DMS153 (cell line): ENCODE measurements around the gene HAS3.
"Not testable (repeated sequence)": the region's sequence is repeated elsewhere in the genome, so short reads cannot be mapped to it uniquely, and the experiment has no call there.

Source experiments
- DNase-seq: peaks from one replicate; lab custom pipeline; 2025; lab: John Stamatoyannopoulos, UW

The HAS3 gene

DNA sequence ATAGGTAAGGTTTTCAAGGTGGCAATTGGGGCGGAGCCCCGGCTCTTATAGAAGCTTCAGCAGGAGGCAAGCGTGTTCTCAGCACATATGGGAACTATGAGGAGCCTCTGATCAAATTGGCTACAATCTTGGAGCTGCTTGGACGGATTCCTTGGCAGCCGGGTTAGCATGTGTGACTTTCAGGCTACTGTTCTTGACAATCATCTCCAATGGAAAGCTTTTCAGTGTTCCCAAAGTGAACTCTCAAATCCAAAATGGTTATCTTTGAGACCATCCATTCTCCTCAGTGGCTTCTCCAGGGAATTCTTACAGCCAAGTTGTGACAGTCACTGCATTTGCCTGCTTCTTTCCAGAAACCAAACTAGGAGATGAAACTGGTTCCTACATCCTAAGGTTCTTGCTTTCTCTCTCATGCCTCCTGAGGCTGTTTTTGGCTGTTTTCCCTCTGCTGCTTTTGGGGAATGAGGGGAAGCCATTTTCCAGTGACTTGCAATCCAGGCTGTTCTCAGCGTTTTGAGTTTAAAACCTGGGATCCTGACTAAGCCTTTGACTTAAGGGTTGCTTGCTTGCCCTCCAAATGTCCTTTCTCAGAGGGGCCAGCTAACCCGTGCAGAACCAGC, 10.9 kb downstream of the HAS3 start:
- DNase-seq = no peak

DNA sequence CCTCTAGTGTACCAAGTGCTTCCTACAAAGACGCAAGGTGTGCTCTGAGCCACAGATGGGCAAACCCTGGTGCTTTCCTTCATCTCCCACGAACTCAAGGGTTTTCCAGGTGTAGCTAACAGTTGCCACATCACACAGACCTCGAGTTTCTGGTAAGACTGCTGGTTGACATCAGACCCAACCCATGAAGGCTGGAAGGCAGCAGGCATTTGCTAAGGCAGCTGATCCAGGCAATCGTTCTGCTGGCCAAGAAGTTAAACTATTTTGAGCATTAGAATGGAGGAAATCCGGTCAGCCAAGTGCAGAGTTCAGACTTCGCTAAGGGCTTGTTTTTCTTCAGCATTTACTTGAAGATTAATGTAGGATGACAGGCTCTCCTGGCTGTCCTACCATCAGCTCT, 11.5 kb downstream of the HAS3 start:
- no peak for DNase-seq

DNA sequence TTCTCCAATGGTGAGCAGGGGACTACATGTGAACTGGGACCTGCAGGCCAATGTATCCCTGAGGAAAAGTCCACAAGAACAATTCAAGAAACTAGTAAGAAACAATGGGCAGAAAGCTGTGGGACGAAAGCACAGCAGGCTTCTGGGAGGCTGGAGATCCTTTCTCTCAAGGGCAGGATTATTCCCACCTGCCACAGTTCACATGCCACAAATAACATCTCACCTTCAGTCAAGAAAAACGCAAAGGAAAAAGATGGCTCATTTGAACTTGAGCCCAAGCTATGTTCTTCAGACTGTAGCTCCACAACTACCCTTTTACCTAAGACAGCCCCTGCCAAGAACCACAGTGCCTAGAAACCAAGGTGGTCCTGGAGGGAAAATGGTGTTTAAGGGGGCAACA, 13.0 kb downstream of the HAS3 start:
- no peak for DNase-seq

DNA sequence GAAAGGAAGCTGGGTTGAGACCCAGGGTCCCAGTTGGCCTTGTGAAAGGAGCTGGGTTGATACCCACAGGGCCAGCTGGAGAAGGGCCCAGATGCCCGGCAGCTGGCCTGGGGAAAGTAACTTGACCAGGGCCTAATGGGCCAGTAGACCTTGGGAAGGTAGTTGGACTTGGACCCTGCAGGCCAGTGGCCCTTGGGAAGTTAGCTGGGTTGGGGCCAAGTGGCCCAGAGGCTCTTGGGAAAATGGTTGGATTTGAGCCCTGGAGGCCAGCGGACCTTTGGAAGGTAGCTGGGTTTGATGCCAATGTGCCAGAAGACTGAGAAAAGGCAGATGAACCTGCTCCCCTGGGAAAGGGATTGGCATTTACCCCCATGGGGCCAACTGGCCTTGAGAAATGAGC, 13.5 kb downstream of the HAS3 start:
- DNase-seq = no peak

DNA sequence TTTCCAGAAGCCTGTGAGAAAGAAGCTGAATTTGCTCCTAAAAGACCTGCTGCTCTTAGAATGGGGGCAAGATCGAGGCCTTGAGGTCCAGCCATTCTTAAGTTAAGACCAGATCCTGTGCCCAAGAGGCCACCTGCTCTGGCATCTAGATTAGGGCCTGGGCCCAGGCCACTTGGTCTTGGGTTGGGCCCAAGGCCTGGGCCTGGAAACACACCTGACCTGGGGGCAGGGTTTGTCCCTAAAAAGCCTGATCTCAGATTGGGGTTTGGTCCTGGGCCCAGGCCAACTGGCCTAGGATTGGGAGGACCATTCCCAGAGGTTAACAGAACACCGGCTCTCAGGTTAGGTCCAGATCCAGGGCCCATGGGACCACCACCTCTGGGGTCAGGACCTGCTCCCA, 14.1 kb downstream of the HAS3 start:
- DNase-seq = no peak

DNA sequence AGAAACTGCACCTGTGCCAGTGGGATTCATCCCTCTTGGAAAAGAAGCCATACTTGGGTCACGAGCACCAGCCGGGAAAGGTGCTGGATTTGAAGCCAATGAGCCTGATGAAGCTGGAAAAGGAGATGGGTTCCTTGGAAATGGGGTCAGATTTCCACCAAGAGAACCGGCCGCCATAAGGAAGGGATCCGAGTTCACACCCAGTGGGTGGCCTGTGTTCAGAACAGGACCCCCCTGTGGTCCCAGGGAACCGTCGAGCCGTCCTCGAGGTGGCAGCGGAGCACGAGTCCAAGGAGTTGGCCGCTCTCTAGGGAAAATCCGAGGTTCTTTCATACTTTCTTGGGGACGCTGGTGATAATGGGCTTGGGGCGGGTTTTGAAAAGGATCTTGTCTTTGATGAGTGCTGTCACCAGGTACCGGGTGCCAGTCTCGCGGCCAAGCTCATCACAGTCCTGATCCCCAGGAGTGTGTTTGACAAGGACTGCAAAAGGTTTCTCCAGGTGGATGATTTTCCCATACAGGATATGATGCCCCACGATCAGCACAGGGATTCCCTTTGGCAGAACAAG, 14.7 kb downstream of the HAS3 start:
- DNase-seq = no peak

DNA sequence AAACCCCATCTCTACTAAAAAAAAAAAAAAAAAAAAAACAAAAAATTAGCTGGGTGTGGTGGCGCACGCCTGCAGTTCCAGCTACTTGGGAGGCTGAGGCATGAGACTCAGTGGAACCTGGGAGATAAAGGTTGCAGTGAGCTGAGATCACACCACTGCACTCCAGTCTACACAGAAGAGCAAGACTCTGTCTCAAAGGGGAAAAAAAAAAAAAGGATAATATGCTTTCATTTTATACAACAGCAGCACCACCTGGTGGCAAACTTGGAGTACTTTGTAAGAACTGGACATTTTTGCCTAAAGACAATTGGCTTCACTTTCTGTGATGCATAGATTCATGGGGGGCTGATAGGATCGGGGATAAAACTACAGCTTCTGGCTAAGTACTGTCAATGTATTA, 18.5 kb downstream of the HAS3 start:
- peak; percentile 24 for DNase-seq

DNA sequence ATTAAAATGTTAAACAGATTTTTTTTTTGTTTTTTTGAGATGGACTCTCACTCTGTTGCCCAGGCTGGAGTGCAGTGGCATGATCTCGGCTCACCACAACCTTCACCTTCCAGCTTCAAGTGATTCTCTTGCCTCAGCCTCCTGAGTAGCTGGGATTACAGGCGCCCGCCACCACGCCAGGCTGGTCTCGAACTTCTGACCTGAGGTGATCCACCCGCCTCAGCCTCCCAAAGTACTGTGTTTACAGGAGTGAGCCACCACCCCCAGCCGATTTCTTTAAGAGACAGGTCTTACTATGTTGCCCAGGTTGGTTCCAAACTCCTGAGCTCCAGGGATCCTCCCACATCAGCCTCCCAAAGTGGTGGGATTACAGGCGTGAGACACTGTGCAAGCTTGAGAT, 19.0 kb downstream of the HAS3 start:
- not testable (repeated sequence) for DNase-seq

DNA sequence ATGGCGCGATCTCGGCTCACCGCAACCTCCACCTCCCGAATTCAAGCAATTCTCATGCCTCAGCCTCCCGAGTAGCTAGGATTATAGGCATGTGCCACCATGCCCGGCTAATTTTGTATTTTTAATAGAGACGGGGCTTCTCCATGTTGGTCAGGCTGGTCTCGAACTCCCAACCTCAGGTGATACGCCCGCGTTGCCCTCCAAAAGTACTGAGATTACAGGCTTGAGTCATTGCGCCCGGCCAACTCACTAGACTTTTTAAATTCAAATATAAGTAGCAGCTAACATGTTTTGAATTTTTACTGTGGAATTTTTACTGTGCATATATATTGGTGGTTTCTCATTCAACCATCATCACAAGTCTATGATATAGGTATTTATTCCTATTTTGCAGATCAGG, 19.5 kb downstream of the HAS3 start:
- not testable (repeated sequence) for DNase-seq

DNA sequence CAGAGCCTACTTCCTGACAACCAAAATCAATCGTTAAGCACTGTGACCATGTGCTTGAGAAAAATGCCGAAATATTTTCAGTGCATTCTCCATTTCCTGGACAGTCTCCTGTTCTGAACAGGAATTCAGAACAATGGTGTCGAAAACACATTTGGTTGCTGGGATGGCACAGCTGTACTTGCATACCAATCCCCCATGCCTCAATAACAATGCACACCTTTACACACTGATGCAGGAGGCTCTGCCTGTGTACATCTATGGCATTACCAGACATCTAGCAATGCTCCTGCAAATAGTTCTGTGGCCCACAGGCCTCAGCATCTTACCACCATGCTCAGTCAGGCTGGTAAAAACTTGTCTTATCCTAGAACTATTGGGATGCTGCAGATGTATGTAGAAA, 20.8 kb downstream of the HAS3 start:
- no peak for DNase-seq

DNA sequence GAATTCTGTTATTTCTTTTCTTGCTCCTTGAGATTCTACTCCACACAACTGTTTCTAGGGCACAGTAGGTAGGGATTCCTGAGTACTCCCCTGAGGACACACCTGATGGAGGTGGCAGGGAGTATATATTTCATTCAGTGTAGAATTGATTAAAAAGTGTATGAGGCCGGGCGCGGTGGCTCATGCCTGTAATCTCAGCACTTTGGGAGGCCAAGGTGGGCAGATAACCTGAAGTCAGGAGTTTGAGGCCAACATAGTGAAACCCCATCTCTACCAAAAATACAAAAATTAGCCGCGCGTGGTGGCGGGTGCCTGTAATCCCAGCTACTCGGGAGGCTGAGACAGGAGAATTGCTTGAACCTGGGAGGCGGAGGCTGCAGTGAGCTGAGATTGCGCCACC, 21.3 kb downstream of the HAS3 start:
- DNase-seq = not testable (repeated sequence)

DNA sequence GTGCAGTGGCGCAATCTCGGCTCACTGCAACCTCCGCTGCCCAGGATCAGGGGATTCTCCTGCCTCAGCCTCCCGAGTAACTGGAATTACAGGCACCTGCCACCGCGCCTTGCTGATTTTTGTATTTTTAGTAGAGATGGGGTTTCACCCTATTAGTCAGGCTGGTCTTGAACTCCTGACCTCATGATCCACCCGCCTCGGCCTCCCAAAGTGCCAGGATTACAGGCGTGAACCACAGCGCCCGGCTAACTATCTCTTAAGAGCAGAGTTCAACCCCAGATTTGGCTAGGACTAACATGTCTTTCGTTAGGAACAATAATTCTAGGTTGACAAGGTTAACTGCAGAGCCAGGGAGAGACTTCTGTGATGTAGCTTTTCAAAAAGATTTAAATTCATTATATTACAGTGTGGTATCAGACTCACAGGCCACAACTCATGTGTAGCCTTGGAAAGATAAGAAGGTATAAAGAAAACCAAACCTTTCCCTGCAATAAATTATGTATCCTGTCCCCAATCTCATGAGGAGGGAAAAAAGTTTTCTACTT, 22.6 kb downstream of the HAS3 start:
- DNase-seq = no peak

DNA sequence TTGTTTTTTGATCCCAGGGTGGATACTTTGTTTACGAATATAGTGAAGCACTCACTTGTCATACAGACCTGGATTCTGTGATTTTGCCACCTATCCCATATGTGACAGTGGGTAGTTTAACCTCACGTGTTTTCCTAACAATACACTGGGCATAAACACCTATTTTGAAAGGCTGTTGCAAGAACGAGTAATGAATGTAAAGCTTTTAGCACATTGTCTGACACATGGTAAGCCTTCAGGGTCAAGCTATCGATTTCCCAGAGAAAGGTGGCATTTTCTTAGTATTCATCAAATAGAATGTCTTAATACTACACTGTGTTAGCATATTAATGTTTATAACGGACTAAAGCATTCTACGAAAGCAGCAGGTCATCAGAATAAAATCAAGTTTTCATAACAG, 25.0 kb downstream of the HAS3 start:
- DNase-seq = no peak

DNA sequence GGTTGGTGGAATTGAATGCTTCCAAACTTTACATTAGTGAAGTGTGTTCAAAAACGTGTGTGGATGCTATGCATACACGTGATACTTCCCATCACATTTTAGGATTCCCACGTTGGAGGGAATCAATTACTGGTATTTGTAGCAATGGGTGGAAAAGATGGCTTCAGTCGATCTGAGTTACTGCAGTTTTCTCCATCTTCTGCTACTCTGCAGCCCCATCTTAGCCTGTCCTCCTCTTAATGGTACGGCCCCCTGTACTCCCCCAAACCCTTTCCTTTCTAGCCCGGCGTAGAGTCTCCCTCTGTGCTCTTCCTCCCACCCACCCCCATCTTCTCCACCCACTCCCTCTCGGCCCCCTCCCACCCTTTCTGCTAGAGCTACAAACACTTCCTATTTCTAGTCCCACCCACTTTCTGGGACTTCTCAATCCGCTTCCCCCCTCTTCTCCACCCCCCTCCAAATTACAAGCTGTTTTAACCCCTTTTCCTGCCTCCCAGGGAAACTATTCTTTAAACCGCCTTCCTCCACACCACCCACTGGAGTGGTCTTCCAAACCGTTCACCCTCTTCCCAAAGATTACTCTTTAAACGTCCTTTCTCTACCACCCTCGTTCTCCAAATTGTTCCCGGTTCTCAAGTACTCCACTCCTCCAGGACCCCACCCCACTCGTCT, 25.9 kb downstream of the HAS3 start:
- DNase-seq = no peak

DNA sequence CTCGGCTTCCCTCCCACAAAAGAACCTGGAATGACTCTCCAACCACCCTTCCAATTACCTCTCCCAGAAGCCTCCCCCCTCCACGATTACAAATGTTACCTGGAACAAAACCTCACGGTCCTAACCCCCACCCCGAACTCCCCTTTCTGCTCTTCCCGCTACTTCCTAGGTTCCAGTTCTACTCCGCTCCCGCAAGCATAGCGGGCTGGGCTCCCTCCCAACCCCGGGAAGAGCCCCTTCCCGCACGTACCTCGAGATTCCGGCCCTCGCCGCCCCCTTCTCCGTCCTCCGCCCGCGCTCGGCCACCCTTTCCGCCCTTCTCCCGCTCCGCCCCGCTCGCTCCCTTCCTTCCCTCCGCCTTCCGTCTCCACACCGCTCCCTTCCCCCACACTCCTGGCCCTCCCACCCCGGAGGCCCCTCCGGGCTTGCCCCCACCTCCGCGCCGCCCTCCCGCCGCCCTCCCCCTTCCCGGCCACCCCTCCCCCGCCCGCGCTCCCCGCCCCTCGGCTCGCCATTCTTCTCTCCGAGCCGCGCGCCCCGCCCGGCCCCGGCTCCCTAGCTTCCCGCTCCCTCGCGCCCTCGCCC, 26.5 kb downstream of the HAS3 start:
- DNase-seq = peak; percentile 31

DNA sequence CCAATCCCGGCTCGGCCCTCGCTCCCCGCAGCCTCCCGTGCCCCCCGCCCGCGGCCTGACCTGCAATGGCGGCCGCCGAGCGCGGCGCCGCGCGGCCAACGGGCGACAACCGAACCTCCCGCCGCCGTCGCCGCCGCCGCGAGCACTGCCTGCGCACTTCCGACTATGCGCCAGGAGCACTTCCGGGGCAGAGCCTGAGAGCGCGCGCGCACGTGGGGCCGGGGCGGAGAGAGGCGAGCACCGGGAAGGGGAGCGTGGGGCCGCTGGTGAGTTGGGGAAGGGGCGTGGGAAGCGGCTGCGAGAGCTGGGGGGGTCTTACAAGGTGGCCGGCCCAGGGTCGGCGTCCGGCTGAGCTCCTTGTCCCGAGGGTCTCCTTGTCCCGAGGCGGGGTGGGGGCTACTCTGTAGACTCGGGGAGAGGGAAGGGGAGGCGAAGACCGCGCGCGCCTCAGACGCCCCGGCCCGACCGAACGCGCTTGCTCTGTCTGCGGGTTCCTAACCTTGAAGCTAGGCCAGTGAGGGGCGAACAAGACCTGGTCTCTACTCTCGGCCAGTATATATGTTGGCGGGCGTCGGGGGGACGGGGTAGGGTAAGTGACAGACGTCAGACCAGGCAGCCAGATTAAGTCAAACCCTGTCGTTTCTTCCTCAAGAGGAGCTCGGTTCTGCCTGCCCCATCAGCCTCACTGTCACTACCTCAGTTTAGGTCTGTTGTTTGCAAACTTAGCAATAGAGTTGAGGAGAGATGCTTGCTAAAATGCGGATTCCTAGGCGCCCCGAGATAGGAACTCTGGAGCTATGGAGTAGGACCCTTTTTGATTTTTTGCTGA, 27.2 kb downstream of the HAS3 start, which contains the start of the genes CHTF8 and UTP4:
Gene CHTF8 (minus strand): TSS at position 165 of the 829 bp plus-strand sequence. CDS start 11,130 bp downstream, outside the sequence.
Gene UTP4 (plus strand): TSS at position 226 of the 829 bp plus-strand sequence. CDS start 811 bp downstream, outside the sequence.
- DNase-seq = peak; percentile 31

DNA sequence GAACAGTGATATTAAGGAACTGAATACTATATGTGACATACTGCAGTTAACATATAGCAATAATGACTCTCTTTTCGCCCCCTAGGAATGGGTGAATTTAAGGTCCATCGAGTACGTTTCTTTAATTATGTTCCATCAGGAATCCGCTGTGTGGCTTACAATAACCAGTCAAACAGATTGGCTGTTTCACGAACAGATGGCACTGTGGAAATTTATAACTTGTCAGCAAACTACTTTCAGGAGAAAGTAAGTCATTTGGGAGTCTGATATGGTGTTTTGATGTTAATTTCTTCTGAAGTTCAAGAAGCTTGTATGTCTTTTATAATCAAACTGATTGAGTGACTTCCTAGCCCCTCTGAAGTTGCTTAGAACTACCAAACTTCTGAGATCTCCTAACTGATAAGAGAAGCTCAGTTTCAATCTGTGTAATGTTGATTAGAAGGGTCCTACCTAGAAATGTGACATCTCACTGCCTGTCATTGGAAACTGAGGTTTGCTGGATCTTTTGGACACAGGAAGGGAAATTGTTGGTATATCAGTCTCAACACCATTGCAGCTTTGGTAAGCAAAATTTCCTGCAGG, 28.0 kb downstream of the HAS3 start:
- no peak for DNase-seq

DNA sequence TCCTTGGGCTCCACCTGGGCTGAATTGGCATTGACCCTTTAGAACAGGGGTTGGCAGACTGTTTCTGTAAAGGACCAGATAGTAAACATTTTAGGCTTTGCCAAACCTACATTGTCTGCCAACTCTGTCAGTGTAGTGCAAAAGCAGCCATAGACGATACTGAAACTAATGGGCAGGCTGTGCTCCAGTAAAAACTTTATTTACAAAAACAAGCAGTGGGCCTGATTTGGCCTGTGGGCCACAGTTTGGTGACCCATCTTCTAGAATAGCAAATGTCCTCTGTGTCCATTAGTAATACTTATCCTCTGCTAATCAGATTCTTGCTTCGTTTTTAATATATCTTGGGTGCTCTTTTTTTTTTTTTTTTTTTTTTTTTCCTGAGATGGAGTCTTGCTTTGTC, 33.2 kb downstream of the HAS3 start:
- DNase-seq = no peak

DNA sequence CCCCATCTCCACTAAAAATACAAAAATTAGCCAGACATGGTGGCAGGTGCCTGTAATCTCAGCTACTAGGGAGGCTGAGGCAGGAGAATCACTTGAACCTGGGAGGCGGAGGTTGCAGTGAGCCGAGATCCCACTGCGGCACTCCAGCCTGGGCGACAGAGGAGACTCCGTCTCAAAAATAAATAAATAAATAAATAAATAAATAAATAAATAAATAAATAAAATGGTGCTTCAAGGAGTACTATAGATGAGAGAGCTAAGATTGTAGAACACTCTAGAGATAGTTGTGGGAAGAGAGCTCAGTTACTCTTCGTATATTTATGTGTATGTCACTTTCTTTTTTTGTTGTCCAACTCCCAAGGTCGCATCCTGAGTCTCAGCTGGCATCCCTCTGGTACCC, 34.0 kb downstream of the HAS3 start:
- not testable (repeated sequence) for DNase-seq

DNA sequence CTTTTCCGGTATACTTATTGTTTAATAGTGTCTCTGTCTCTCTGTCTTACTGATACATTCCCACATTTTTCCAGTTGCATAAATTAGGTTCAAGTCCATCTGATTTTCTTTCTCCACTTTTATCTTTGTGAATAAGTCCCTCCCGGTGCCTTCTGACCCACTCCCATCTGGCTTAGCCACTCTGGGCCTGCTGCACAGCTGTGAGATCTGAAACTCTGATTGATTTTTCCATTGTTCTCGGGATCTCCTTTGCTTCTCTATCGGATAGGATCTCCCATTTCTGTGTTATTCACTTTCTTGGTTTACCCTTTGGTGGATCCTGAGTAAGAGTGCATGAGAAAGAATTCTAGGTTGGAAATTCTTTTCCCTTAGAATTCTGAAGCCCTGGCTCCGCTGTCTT, 35.6 kb downstream of the HAS3 start:
- no peak for DNase-seq

DNA sequence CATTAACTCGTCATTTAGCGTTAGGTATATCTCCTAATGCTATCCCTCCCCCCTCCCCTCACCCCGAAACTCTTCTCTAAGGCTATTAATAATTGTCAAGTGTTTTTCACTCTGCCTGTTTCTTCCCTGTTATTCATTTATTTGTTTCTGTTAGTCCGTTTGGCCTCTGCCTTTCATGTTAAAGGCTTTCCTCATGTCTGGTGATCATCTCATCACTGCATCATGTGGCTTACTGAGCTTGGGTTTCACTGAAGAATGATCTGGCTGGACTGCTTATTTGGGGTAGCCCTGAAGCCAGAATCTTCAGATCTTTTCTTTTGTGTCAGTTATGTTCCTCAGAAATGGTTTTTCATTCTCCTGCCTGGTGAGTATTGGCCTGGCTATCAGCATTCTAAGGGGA, 36.5 kb downstream of the HAS3 start:
- DNase-seq = no peak

DNA sequence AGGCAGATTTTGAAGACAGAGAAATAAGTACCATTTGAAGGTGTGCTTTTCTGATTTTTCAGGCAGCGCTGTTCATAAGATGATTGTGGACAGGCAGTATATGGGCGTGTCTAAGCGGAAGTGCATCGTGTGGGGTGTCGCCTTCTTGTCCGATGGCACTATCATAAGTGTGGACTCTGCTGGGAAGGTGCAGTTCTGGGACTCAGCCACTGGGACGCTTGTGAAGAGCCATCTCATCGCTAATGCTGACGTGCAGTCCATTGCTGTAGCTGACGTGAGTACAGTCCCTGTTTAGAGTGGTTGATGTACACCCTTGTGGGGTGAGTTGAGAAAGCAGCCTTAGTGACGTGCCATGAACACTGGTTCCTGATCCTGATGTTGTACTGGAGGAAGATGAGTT, 37.7 kb downstream of the HAS3 start:
- DNase-seq = no peak
